ENCODE results near the gene KRTAP2-4. TPM values are rescaled to one million over a fixed set of nuclear protein-coding genes. Genes with fewer than 3 reads are reported as not detected.
"Not testable (repeated sequence)": the region's sequence is repeated elsewhere in the genome, so short reads cannot be mapped to it uniquely, and the experiment has no call there.

Gene KRTAP2-4
- total RNA-seq, 2 experiments from 2014 or later, result not detected

GRCh38 chr17:41063449-41063848, 2.2 kb downstream of the KRTAP2-4 start:
- Mint-ChIP-seq H3K9me3 (no peaks in the 10 kb centered on the region), H3K27me3 (peaks cover 17% of the 10 kb centered on the region), H3K4me3 (no peak overlapping the region), H3K36me3 (no peaks in the 10 kb centered on the region), H3K4me1 (ENCODE audit: low read depth) (no peaks in the 10 kb centered on the region), H3K27ac (no peak overlapping the region)
- no peak for DNase-seq
- ChIA-PET CTCF (no interaction called here), POLR2A (no interaction called here)
- intact Hi-C loops (cut with micrococcal nuclease), result no loop called here

DNA sequence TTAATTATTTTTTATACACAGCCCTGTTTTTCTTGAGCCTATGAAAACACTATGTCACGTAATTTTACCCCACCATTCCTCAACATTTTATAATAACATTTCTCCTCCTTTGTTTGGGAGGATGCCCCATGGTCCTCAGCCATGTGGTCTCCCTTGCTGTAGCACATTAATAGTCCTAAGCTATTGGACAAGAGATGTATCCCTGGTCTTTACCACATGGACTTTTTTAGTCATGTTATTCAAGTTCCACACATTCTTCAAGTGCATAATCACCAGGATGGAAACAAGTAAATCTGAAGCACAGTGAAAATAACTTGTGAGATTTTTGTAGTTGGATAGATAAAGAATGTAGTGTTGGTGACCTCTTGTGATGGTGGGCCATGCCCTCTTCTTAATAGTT, 3.7 kb downstream of the KRTAP2-4 start:
- Mint-ChIP-seq H3K27me3 (peaks cover 23% of the 10 kb centered on the region), H3K36me3 (no peaks in the 10 kb centered on the region), H3K4me3 (no peak overlapping the region), H3K27ac (no peak overlapping the region), H3K4me1 (ENCODE audit: low read depth) (no peaks in the 10 kb centered on the region), H3K9me3 (peaks cover 4% of the 10 kb centered on the region)
- CTCF ChIA-PET, result no interaction called here
- POLR2A ChIA-PET, result no interaction called here
- DNase-seq, result no peak
- intact Hi-C loops (cut with micrococcal nuclease), result no loop called here

- DNase-seq, result no peak
- Mint-ChIP-seq H3K27me3 (peaks cover 24% of the 10 kb centered on the region), H3K9me3 (peaks cover 4% of the 10 kb centered on the region), H3K4me3 (no peak within 1 kb of the TSS), H3K4me1 (ENCODE audit: low read depth) (no peaks in the 10 kb centered on the region), H3K36me3 (no peaks in the 10 kb centered on the region), H3K27ac (no peak within 1 kb of the TSS)
- CTCF ChIA-PET, result no interaction called here
- intact Hi-C loops (cut with micrococcal nuclease), result no loop called here
- POLR2A ChIA-PET, result no interaction called here
Measured at GRCh38 chr17:41060052-41060604, 5.6 kb downstream of the KRTAP2-4 start, which contains the start of gene KRTAP2-3. TSS of gene KRTAP2-3 (minus strand) at chr17:41060114. CDS start at chr17:41060050, 64 bp downstream.

GRCh38 chr17:41059276-41060051, 6.2 kb downstream of the KRTAP2-4 start:
- H3K4me1 Mint-ChIP-seq (ENCODE audit: low read depth); intact Hi-C loops (cut with micrococcal nuclease); H3K36me3 Mint-ChIP-seq; DNase-seq; H3K4me3 Mint-ChIP-seq; H3K9me3 Mint-ChIP-seq; POLR2A ChIA-PET; H3K27ac Mint-ChIP-seq: not testable (repeated sequence)
- CTCF ChIA-PET, result interaction anchor here (1.4 kb wide), 1 partner anchor 589 kb away, joined by 3 read pairs; no protein-coding TSS in a partner anchor
- H3K27me3 Mint-ChIP-seq, result peaks cover 25% of the 10 kb centered on the region

DNA sequence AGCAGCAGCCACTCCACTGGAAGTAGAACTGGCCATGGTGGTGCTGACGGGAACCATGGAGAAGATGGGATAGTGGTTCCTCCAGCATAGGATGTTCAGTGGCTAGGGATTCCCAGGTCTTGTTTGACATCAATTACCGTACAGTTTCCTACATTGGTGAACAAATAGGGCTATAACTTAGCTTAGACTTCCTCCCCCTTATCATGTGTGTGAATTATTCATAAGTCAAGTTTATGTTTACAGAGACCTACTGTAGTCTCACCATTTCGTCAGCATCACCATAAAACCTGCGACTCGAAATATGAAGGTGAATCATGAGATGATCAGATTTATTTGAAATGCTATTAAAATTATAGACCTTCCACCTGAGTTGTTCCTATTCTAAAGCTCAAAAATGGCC, 6.9 kb downstream of the KRTAP2-4 start:
- H3K27me3 Mint-ChIP-seq, result peaks cover 25% of the 10 kb centered on the region
- H3K9me3 Mint-ChIP-seq, result peaks cover 4% of the 10 kb centered on the region
- ChIA-PET CTCF (interaction anchor here (1.4 kb wide), 1 partner anchor 590 kb away, joined by 3 read pairs; no protein-coding TSS in a partner anchor), POLR2A (no interaction called here)
- no peaks in the 10 kb centered on the region for H3K36me3 Mint-ChIP-seq
- no peaks in the 10 kb centered on the region for H3K4me1 Mint-ChIP-seq (ENCODE audit: low read depth)
- H3K27ac Mint-ChIP-seq, result no peak overlapping the region
- DNase-seq, result no peak
- intact Hi-C loops (cut with micrococcal nuclease), result no loop called here
- no peak overlapping the region for H3K4me3 Mint-ChIP-seq

DNA sequence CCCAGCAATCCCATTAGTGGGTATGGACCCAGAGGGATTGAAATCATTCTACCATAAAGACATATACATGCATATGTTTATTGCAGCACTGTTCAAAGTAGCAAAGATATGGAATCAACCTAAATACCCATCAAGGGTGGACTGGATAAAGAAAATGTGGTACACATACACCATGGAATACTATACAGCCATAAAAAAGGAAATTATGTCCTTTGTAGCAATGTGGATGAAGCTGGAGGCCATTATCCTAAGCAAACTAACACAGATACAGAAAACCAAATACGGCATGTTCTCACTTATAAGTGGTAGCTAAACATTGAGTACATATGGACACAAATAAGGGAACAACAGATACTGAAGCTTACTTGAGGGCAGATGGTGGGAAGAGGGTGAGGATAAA, 8.1 kb downstream of the KRTAP2-4 start:
- no peak for DNase-seq
- Mint-ChIP-seq H3K9me3 (peaks cover 4% of the 10 kb centered on the region), H3K4me3 (no peak overlapping the region), H3K4me1 (ENCODE audit: low read depth) (no peaks in the 10 kb centered on the region), H3K36me3 (no peaks in the 10 kb centered on the region), H3K27me3 (peaks cover 25% of the 10 kb centered on the region), H3K27ac (no peak overlapping the region)
- ChIA-PET POLR2A (no interaction called here), CTCF (no interaction called here)
- intact Hi-C loops (cut with micrococcal nuclease), result no loop called here

DNA sequence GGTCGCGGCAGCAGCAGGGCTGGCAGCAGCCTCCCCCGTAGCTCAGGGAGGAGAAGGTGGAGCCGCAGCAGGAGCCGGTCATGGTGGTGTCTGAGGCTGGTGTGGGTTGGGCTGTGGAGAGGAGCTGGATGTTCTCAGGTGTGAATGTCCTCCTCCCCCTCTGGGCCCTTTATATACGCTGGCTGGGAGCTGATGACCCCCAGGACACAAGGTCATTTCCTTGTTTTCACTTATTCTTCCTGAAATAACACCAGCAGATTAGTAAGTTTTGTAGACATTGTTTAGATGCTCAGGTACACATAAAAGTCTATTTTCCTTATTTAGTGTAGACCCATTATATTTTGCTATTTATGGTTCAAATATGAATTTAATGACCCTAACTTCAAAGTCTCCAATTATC, 10.5 kb downstream of the KRTAP2-4 start, which contains the start of gene KRTAP2-2:
Gene KRTAP2-2 (minus strand): TSS at position 101 of the 400 bp plus-strand sequence. CDS start 19 bp downstream, at position 82.
- CTCF ChIA-PET, result not testable (repeated sequence)

DNA sequence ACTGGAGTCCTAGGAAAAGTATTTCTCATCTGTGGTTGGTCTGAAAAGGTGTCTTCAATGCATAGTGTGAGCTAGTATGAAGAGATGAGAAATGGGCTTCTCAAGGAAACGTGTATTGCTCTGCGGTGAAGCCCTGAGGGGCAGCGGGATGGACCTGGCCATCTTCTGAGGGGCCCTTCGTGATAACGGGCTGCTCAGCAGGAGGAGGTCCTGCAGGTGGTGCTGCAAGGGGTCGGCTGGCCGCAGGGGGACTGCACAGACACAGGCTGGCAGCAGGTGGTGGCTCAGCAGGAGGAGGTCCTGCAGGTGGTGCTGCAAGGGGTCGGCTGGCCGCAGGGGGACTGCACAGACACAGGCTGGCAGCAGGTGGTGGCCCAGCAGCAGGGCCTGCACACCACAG, 11.1 kb downstream of the KRTAP2-4 start:
- H3K27ac Mint-ChIP-seq; H3K4me1 Mint-ChIP-seq (ENCODE audit: low read depth); intact Hi-C loops (cut with micrococcal nuclease); H3K9me3 Mint-ChIP-seq; DNase-seq; H3K36me3 Mint-ChIP-seq; CTCF ChIA-PET; H3K4me3 Mint-ChIP-seq; POLR2A ChIA-PET: not testable (repeated sequence)
- peaks cover 19% of the 10 kb centered on the region for H3K27me3 Mint-ChIP-seq

More for the DNA sequence above, 10.5 kb downstream of the KRTAP2-4 start, which contains the start of gene KRTAP2-2:
- H3K27ac Mint-ChIP-seq; H3K9me3 Mint-ChIP-seq; H3K4me3 Mint-ChIP-seq; intact Hi-C loops (cut with micrococcal nuclease); POLR2A ChIA-PET; DNase-seq; H3K36me3 Mint-ChIP-seq; H3K4me1 Mint-ChIP-seq (ENCODE audit: low read depth): not testable (repeated sequence)
- peaks cover 20% of the 10 kb centered on the region for H3K27me3 Mint-ChIP-seq

DNA sequence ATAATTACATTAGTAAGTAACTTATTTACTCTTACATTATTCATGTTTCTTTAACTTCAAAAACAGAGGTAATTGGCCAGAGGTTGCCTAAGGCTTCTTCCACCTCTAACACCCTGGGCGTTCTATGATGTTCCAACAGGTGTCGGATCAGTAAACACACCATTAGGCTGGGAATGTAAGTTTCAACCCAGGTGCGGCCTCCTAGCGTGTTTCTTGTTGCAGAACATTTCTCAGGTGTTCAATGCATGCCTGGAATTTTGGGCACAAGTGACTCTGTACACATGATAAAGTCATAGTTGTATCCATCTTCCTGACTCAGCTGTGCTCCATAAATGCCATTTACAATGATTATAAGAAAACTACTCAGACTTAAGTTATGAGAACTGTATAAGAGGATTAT, 11.7 kb downstream of the KRTAP2-4 start:
- no peak overlapping the region for H3K4me3 Mint-ChIP-seq
- no peak for DNase-seq
- peaks cover 17% of the 10 kb centered on the region for H3K27me3 Mint-ChIP-seq
- H3K27ac Mint-ChIP-seq, result no peak overlapping the region
- no peaks in the 10 kb centered on the region for H3K36me3 Mint-ChIP-seq
- CTCF ChIA-PET, result no interaction called here
- H3K4me1 Mint-ChIP-seq (ENCODE audit: low read depth), result no peaks in the 10 kb centered on the region
- POLR2A ChIA-PET, result no interaction called here
- H3K9me3 Mint-ChIP-seq, result peaks cover 4% of the 10 kb centered on the region
- intact Hi-C loops (cut with micrococcal nuclease), result no loop called here

- no peak overlapping the region for H3K27ac Mint-ChIP-seq
- no peak for DNase-seq
- H3K27me3 Mint-ChIP-seq, result peaks cover 18% of the 10 kb centered on the region
- ChIA-PET POLR2A (no interaction called here), CTCF (interaction anchor here (0.6 kb wide), 1 partner anchor 618 kb away, joined by 3 read pairs; no protein-coding TSS in a partner anchor)
- no peaks in the 10 kb centered on the region for H3K36me3 Mint-ChIP-seq
- no peaks in the 10 kb centered on the region for H3K4me1 Mint-ChIP-seq (ENCODE audit: low read depth)
- intact Hi-C loops (cut with micrococcal nuclease), result no loop called here
- no peak overlapping the region for H3K4me3 Mint-ChIP-seq
- peaks cover 3% of the 10 kb centered on the region for H3K9me3 Mint-ChIP-seq
Measured at GRCh38 chr17:41052566-41052965, 13.1 kb downstream of the KRTAP2-4 start.

- H3K36me3 Mint-ChIP-seq, result no peaks in the 10 kb centered on the region
- intact Hi-C loops (cut with micrococcal nuclease), result no loop called here
- H3K4me1 Mint-ChIP-seq (ENCODE audit: low read depth), result no peaks in the 10 kb centered on the region
- DNase-seq, result no peak
- no peaks in the 10 kb centered on the region for H3K9me3 Mint-ChIP-seq
- ChIA-PET POLR2A (no interaction called here), CTCF (no interaction called here)
- no peak overlapping the region for H3K27ac Mint-ChIP-seq
- H3K4me3 Mint-ChIP-seq, result no peak overlapping the region
- H3K27me3 Mint-ChIP-seq, result peaks cover 22% of the 10 kb centered on the region
Measured at GRCh38 chr17:41049110-41049509, 16.6 kb downstream of the KRTAP2-4 start.

DNA sequence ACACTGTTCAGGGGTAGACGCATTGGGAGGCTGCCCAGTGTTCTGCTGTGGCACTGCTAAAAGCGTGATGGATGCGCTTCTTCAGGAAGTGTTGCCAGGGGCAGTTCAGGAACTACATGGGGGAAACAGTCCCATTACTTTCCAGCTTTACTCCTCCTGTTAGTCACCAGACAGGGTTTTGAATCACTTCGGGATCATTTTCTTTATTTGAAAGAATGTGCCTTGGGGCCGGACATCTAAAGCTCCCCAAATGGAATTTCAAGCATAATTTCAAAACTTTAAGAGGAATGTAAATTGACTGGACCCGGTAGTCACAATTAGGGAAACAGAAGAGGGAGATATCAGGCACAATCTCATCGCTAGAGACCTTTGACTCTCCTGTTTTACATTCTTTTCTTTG, 17.2 kb downstream of the KRTAP2-4 start:
- no peak overlapping the region for H3K27ac Mint-ChIP-seq
- H3K4me1 Mint-ChIP-seq (ENCODE audit: low read depth), result no peaks in the 10 kb centered on the region
- DNase-seq, result no peak
- H3K36me3 Mint-ChIP-seq, result no peaks in the 10 kb centered on the region
- ChIA-PET CTCF (no interaction called here), POLR2A (no interaction called here)
- peaks cover 22% of the 10 kb centered on the region for H3K27me3 Mint-ChIP-seq
- intact Hi-C loops (cut with micrococcal nuclease), result no loop called here
- H3K4me3 Mint-ChIP-seq, result no peak overlapping the region
- peaks cover 3% of the 10 kb centered on the region for H3K9me3 Mint-ChIP-seq
